OCI-LY7 (cell line): Measurements from ENCODE around the gene FOXP1.

ENCODE experiments used
- EZH2phosphoT487 ChIP-seq: fragments of 200-600 bp; sonication (generic); IDR thresholded peaks from 2 replicates; pipeline ENCODE4 v1.6.1; 2018; ENCODE audit warnings: low read depth, borderline replicate concordance, mild to moderate bottlenecking, mixed run types, antibody characterized with exemption, low read length, moderate library complexity, mixed read lengths
- TF ChIP-seq, protein P1 (sequence below): fragments of 200-600 bp; sonication (generic); conservative IDR thresholded peaks from 2 replicates; pipeline ENCODE4 v1.5.1; 2014; ENCODE audit warnings: mild to moderate bottlenecking, antibody characterized with exemption, low read length, moderate library complexity, mixed read lengths

DNA sequence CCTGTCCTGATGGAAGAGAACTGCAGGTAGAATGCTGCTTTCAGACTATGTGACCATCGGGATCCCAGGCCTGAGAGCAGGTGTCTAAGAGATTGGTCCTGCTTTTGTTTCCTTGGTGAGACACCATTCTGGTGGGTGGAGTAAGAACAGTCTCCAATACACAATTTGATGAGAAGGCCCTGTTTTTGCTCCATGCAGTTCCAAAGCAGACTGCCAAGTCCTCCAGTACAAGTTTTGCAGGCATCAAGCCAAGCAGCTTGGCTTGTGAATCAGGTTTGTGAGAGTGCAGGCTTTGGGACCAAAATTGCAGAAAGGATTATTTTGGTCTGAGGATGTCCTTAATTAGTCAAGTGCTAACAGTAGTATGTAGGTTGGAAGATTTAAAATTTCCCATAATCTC lies 381.6 kb downstream of the FOXP1 start:
- TF ChIP-seq, protein P1, sequence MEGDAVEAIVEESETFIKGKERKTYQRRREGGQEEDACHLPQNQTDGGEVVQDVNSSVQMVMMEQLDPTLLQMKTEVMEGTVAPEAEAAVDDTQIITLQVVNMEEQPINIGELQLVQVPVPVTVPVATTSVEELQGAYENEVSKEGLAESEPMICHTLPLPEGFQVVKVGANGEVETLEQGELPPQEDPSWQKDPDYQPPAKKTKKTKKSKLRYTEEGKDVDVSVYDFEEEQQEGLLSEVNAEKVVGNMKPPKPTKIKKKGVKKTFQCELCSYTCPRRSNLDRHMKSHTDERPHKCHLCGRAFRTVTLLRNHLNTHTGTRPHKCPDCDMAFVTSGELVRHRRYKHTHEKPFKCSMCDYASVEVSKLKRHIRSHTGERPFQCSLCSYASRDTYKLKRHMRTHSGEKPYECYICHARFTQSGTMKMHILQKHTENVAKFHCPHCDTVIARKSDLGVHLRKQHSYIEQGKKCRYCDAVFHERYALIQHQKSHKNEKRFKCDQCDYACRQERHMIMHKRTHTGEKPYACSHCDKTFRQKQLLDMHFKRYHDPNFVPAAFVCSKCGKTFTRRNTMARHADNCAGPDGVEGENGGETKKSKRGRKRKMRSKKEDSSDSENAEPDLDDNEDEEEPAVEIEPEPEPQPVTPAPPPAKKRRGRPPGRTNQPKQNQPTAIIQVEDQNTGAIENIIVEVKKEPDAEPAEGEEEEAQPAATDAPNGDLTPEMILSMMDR, result no peak
- no peak for TF ChIP-seq EZH2phosphoT487
